OCI-LY1 (cell line): Measurements from ENCODE around the gene FLT3.

Experiments used
- H2AFZ ChIP-seq: fragments of 200-600 bp; sonication (generic), shearing (Covaris generic); 2 replicates; pipeline ENCODE4 v1.6.0; 2014; ENCODE audit warnings: antibody characterized with exemption, mild to moderate bottlenecking, low read length
- H3F3A ChIP-seq: fragments of 200-600 bp; sonication (generic), shearing (Covaris generic); 2 replicates; pipeline ENCODE4 v1.6.0; 2014; ENCODE audit warnings: mild to moderate bottlenecking, antibody characterized with exemption, low read length, moderate library complexity; ENCODE audit not compliant: insufficient read depth
- H3K27ac ChIP-seq: fragments of 200-600 bp; sonication (generic); 2 replicates; pipeline ENCODE4 v1.5.1; 2014; ENCODE audit warnings: low read length, mixed run types, mild to moderate bottlenecking, low read depth; ENCODE audit not compliant: poor library complexity, severe bottlenecking
- H3K27me3 ChIP-seq: fragments of 200-600 bp; sonication (generic); 2 replicates; pipeline ENCODE4 v1.6.0; 2014; ENCODE audit warnings: antibody characterized with exemption, mild to moderate bottlenecking, low read length, moderate library complexity; ENCODE audit not compliant: insufficient read depth
- H3K36me3 ChIP-seq: fragments of 200-600 bp; sonication (generic); 2 replicates; pipeline ENCODE4 v1.6.1; 2014; ENCODE audit warnings: mild to moderate bottlenecking, antibody characterized with exemption, low read length, moderate library complexity, mixed read lengths; ENCODE audit not compliant: insufficient read depth
- H3K4me1 ChIP-seq: fragments of 200-600 bp; sonication (generic); 2 replicates; pipeline ENCODE4 v1.5.1; 2014; ENCODE audit warnings: mild to moderate bottlenecking, low read length, moderate library complexity; ENCODE audit not compliant: insufficient read depth, severe bottlenecking
- H3K4me2 ChIP-seq: fragments of 200-600 bp; sonication (generic), shearing (Covaris generic); 2 replicates; pipeline ENCODE4 v1.6.1; 2014; ENCODE audit warnings: low read length
- H3K4me3 ChIP-seq: fragments of 200-600 bp; sonication (generic); 2 replicates; pipeline ENCODE4 v1.5.1; 2014; ENCODE audit warnings: low read length, low read depth, mild to moderate bottlenecking, mixed read lengths; ENCODE audit not compliant: poor library complexity, severe bottlenecking
- H3K79me2 ChIP-seq: fragments of 200-600 bp; shearing (Covaris generic); 2 replicates; pipeline ENCODE4 v1.6.1; 2016; ENCODE audit warnings: mixed run types, low read length, mixed read lengths; ENCODE audit not compliant: insufficient read depth
- H3K9ac ChIP-seq: fragments of 200-600 bp; sonication (generic), shearing (Covaris generic); 2 replicates; pipeline ENCODE4 v1.6.1; 2014; ENCODE audit warnings: mild to moderate bottlenecking, low read length, mixed read lengths
- H3K9me2 ChIP-seq: fragments of 200-600 bp; sonication (generic), shearing (Covaris generic); 2 replicates; pipeline ENCODE4 v1.6.1; 2014; ENCODE audit warnings: low read depth, mild to moderate bottlenecking, low read length, mixed read lengths
- H3K9me3 ChIP-seq: fragments of 200-600 bp; shearing (Covaris generic); 2 replicates; pipeline ENCODE4 v1.6.1; 2014; ENCODE audit warnings: low read length, mixed read lengths
- H4K20me1 ChIP-seq: fragments of 200-600 bp; sonication (generic), shearing (Covaris generic); 2 replicates; pipeline ENCODE4 v1.6.0; 2016; ENCODE audit warnings: mild to moderate bottlenecking, low read length; ENCODE audit not compliant: insufficient read depth
- CTCF ChIP-seq: fragments of 200-600 bp; sonication (generic), shearing (Covaris generic); IDR thresholded peaks from 2 replicates; pipeline ENCODE4 v1.5.1; 2017; ENCODE audit warnings: mild to moderate bottlenecking, antibody characterized with exemption, low read length, moderate library complexity, mixed read lengths
- EZH2 ChIP-seq: fragments of 200-600 bp; sonication (generic), shearing (Covaris generic); IDR thresholded peaks from 2 replicates; pipeline ENCODE4 v1.8.0; 2017; ENCODE audit warnings: borderline replicate concordance, mixed run types, mild to moderate bottlenecking, antibody characterized with exemption, low read length, moderate library complexity, mixed read lengths

FLT3 gene

GRCh38 chr13:27960362-27961226, 139.8 kb downstream of the FLT3 start:
- Histone ChIP-seq H2AFZ (no peak overlapping the region), H3K4me2 (no peak overlapping the region), H3K9me3 (no peaks in the 10 kb centered on the region), H3K27me3 (no peaks in the 10 kb centered on the region), H3K4me3 (no peak overlapping the region), H3F3A (no peaks in the 10 kb centered on the region), H3K9me2 (no peaks in the 10 kb centered on the region), H4K20me1 (no peaks in the 10 kb centered on the region), H3K4me1 (no peaks in the 10 kb centered on the region), H3K9ac (no peak overlapping the region), H3K79me2 (no peaks in the 10 kb centered on the region), H3K36me3 (no peaks in the 10 kb centered on the region), H3K27ac (no peak overlapping the region)
- TF ChIP-seq EZH2 (no peak), CTCF (no peak)

- Histone ChIP-seq H3F3A (no peaks in the 10 kb centered on the region), H3K4me1 (no peaks in the 10 kb centered on the region), H3K9me3 (no peaks in the 10 kb centered on the region), H2AFZ (no peak overlapping the region), H3K27ac (no peak overlapping the region), H3K4me2 (no peak overlapping the region), H3K36me3 (no peaks in the 10 kb centered on the region), H3K9me2 (no peaks in the 10 kb centered on the region), H3K9ac (no peak overlapping the region), H3K27me3 (no peaks in the 10 kb centered on the region), H3K4me3 (no peak overlapping the region), H3K79me2 (no peaks in the 10 kb centered on the region), H4K20me1 (no peaks in the 10 kb centered on the region)
- TF ChIP-seq EZH2 (no peak), CTCF (no peak)
Observed at GRCh38 chr13:27959976-27960361, 140.4 kb downstream of the FLT3 start.

- Histone ChIP-seq H3K4me3 (no peak overlapping the region), H3K27ac (no peak overlapping the region), H2AFZ (no peak overlapping the region), H3K79me2 (no peaks in the 10 kb centered on the region), H3K27me3 (no peaks in the 10 kb centered on the region), H3F3A (no peaks in the 10 kb centered on the region), H3K4me1 (peaks cover 7% of the 10 kb centered on the region), H3K9me2 (no peaks in the 10 kb centered on the region), H4K20me1 (no peaks in the 10 kb centered on the region), H3K9ac (no peak overlapping the region), H3K36me3 (no peaks in the 10 kb centered on the region), H3K4me2 (no peak overlapping the region), H3K9me3 (no peaks in the 10 kb centered on the region)
- no peak for TF ChIP-seq EZH2
- no peak for TF ChIP-seq CTCF
Observed at GRCh38 chr13:27956576-27957300, 143.6 kb downstream of the FLT3 start.
